Measurements from ENCODE around the gene NUCKS1.

DNA sequence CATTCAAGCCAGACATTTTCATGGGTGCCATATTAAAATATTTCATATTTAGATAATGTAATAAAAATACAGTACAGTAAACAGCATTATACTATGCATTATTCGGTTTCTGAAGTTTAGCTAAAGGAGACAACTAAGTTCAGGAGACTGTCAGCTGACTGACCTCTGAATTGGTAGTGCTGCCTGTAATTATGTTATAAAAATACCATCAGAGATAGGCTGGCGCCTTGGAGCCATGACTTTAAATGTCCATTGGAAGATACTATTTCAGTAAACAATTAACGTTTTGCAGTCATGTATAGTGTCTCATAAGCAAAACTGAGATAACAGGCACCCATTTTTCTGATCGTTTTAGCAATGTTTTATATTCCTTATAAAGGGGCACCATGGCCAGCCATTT, 36.6 kb upstream of the NUCKS1 start:
- TF ChIP-seq CTBP1 (IDR thresholded peaks at IDR 0.05; ENCODE audit: borderline replicate concordance) (no peak), L3MBTL2 (conservative IDR thresholded peaks at IDR 0.05) (no peak), ELF4 (IDR thresholded peaks at IDR 0.05) (no peak), LEF1 (IDR thresholded peaks at IDR 0.05; ENCODE audit: borderline replicate concordance) (no peak), TARDBP (IDR thresholded peaks at IDR 0.05) (no peak), ARNT (IDR thresholded peaks at IDR 0.05) (no peak), SUZ12 (IDR thresholded peaks at IDR 0.05) (no peak), NFRKB (IDR thresholded peaks at IDR 0.05) (no peak), BHLHE40 (IDR thresholded peaks at IDR 0.05; ENCODE audit: borderline replicate concordance) (no peak), SP1 (IDR thresholded peaks at IDR 0.05) (no peak)

All from HEK293T (cell line).